HepG2 (cell line): Measurements from ENCODE around the gene CNTRL. TPM values are rescaled to one million over a fixed set of nuclear protein-coding genes. Genes with fewer than 3 reads are reported as not detected.
A peak's percentile ranks its signal among the peaks of the same experiment; 100 is the strongest.

Experiments used
- CHCHD3 ChIP-seq: sonication (generic); formaldehyde crosslinking; IDR thresholded peaks from 2 replicates; pipeline ENCODE4 v1.8.0; 2022; ENCODE audit warnings: mild to moderate bottlenecking, missing genetic modification reagents, moderate library complexity
- DR1 ChIP-seq: sonication (generic); formaldehyde crosslinking; IDR thresholded peaks from 2 replicates; pipeline ENCODE4 v1.8.0; 2021; ENCODE audit warnings: mild to moderate bottlenecking, missing genetic modification reagents, inconsistent platforms
- JUNB ChIP-seq: sonication (generic); formaldehyde crosslinking; IDR thresholded peaks from 2 replicates; pipeline ENCODE4 v1.8.0; 2022; ENCODE audit warnings: missing genetic modification reagents, mild to moderate bottlenecking, borderline replicate concordance
- NCOR1 ChIP-seq: fragments of 200-600 bp; sonication (generic); IDR thresholded peaks from 2 replicates; pipeline ENCODE4 v1.7.0; 2017; ENCODE audit warnings: antibody characterized with exemption, low read length, borderline replicate concordance
- NFIB ChIP-seq: sonication (generic); formaldehyde crosslinking; IDR thresholded peaks from 2 replicates; pipeline ENCODE4 v1.9.0; 2021; ENCODE audit warnings: missing genetic modification reagents, mild to moderate bottlenecking, borderline replicate concordance
- NKX3-1 ChIP-seq: sonication (generic); formaldehyde crosslinking; IDR thresholded peaks from 2 replicates; pipeline ENCODE4 v1.5.0; 2020; ENCODE audit warnings: missing genetic modification reagents
- POLR2AphosphoS5 ChIP-seq: IDR thresholded peaks from 2 replicates; pipeline ENCODE4 v1.6.1; 2012; ENCODE audit warnings: low read depth, low read length
- REPIN1 ChIP-seq: sonication (generic); formaldehyde crosslinking; IDR thresholded peaks from 2 replicates; pipeline ENCODE4 v1.8.0; 2022; ENCODE audit warnings: missing genetic modification reagents, low read depth, mild to moderate bottlenecking, borderline replicate concordance
- RNF2 ChIP-seq: fragments of 450-650 bp; conservative IDR thresholded peaks from 2 replicates; pipeline ENCODE4 v1.6.1; 2016; ENCODE audit warnings: low read depth
- SRSF9 ChIP-seq: fragments of 200-400 bp; formaldehyde crosslinking; IDR thresholded peaks from 2 replicates; pipeline ENCODE4 v1.6.1; 2018; ENCODE audit warnings: borderline replicate concordance, mild to moderate bottlenecking, low read depth, low read length; ENCODE audit not compliant: insufficient read depth, poor library complexity, severe bottlenecking
- TAF15 ChIP-seq: fragments of 200-400 bp; formaldehyde crosslinking; IDR thresholded peaks from one replicate; pipeline ENCODE4 v1.6.1; 2018; ENCODE audit warnings: mild to moderate bottlenecking, low read depth, low read length; ENCODE audit not compliant: poor library complexity, severe bottlenecking
- ZC3H4 ChIP-seq: sonication (generic); formaldehyde crosslinking; IDR thresholded peaks from 2 replicates; pipeline ENCODE4 v1.4.0; 2020; ENCODE audit warnings: missing genetic modification reagents, borderline replicate concordance
- ZFYVE20 ChIP-seq: sonication (generic); formaldehyde crosslinking; IDR thresholded peaks from 2 replicates; pipeline ENCODE4 v1.8.0; 2023; ENCODE audit warnings: low read depth, mild to moderate bottlenecking, moderate library complexity, missing genetic modification reagents, borderline replicate concordance
- ZMYM4 ChIP-seq: sonication (generic); formaldehyde crosslinking; IDR thresholded peaks from 2 replicates; pipeline ENCODE4 v1.8.1; 2023; ENCODE audit warnings: mild to moderate bottlenecking, missing genetic modification reagents
- ZNF101 ChIP-seq: sonication (generic); formaldehyde crosslinking; IDR thresholded peaks from 2 replicates; pipeline ENCODE4 v1.4.0; 2020; ENCODE audit warnings: mild to moderate bottlenecking, low read depth, missing genetic modification reagents, borderline replicate concordance
- ZNF235 ChIP-seq: sonication (generic); formaldehyde crosslinking; IDR thresholded peaks from 2 replicates; pipeline ENCODE4 v1.8.1; 2023; ENCODE audit warnings: mild to moderate bottlenecking, missing genetic modification reagents, borderline replicate concordance
- ZNF292 ChIP-seq: sonication (generic); formaldehyde crosslinking; IDR thresholded peaks from 2 replicates; pipeline ENCODE4 v1.8.1; 2022; ENCODE audit warnings: mild to moderate bottlenecking, low read depth, missing genetic modification reagents, borderline replicate concordance
- ZNF547 ChIP-seq: sonication (generic); formaldehyde crosslinking; IDR thresholded peaks from 2 replicates; pipeline ENCODE4 v1.5.1; 2020; ENCODE audit warnings: mild to moderate bottlenecking, missing genetic modification reagents
- ZNF562 ChIP-seq: sonication (generic); formaldehyde crosslinking; IDR thresholded peaks from 2 replicates; pipeline ENCODE4 v1.8.0; 2022; ENCODE audit warnings: missing genetic modification reagents, borderline replicate concordance
- ZNF597 ChIP-seq: sonication (generic); formaldehyde crosslinking; IDR thresholded peaks from 2 replicates; pipeline ENCODE4 v1.5.0; 2020; ENCODE audit warnings: missing genetic modification reagents
- ZNF639 ChIP-seq: conservative IDR thresholded peaks from 2 replicates; pipeline ENCODE4 v1.6.1; 2018; ENCODE audit warnings: missing genetic modification reagents
- ZNF75D ChIP-seq: sonication (generic); formaldehyde crosslinking; IDR thresholded peaks from 2 replicates; pipeline ENCODE4 v1.8.1; 2023; ENCODE audit warnings: missing genetic modification reagents, mild to moderate bottlenecking, borderline replicate concordance
- ZNF780A ChIP-seq: sonication (generic); formaldehyde crosslinking; IDR thresholded peaks from 2 replicates; pipeline ENCODE4 v1.8.0; 2022; ENCODE audit warnings: mild to moderate bottlenecking, missing genetic modification reagents, moderate library complexity
- ZNF800 ChIP-seq: sonication (generic); formaldehyde crosslinking; IDR thresholded peaks from 2 replicates; pipeline ENCODE4 v1.4.0; 2020; ENCODE audit warnings: missing genetic modification reagents
- polyA plus RNA-seq, 8 experiments: library from polyadenylated mRNA; depleted of rRNA in 3 of 8; stranded (reverse) in 7 of 8; unstranded in 1 of 8; fragments of >200 nt; fragmentation: Illumina TruSeq in 4 of 8; extraction: Trizol in 4 of 8; gene quantifications; 2 replicates each; pipeline versions ENCODE4 v1.2.1 to v1.2.3, GENCODE V29; 2011 to 2016; ENCODE audit warnings: low read depth in 4 of 8, missing spikeins in 1 of 8, mixed read lengths in 1 of 8; ENCODE audit not compliant: insufficient read depth in 1 of 8
- total RNA-seq, 5 experiments: library from RNA; depleted of rRNA; stranded (reverse); fragments of >200 nt; fragmentation: Illumina TruSeq; extraction: Trizol; gene quantifications; 2 replicates each; pipeline ENCODE4 v1.2.3, GENCODE V29; 2016; ENCODE audit warnings: low read depth in 1 of 5

Gene CNTRL
- total and polyA plus RNA-seq, 2 of the 13 experiments (the other 11 are each of a cell fraction or from before 2014, with no cell fraction given) = 7.5 to 11.8 TPM

DNA sequence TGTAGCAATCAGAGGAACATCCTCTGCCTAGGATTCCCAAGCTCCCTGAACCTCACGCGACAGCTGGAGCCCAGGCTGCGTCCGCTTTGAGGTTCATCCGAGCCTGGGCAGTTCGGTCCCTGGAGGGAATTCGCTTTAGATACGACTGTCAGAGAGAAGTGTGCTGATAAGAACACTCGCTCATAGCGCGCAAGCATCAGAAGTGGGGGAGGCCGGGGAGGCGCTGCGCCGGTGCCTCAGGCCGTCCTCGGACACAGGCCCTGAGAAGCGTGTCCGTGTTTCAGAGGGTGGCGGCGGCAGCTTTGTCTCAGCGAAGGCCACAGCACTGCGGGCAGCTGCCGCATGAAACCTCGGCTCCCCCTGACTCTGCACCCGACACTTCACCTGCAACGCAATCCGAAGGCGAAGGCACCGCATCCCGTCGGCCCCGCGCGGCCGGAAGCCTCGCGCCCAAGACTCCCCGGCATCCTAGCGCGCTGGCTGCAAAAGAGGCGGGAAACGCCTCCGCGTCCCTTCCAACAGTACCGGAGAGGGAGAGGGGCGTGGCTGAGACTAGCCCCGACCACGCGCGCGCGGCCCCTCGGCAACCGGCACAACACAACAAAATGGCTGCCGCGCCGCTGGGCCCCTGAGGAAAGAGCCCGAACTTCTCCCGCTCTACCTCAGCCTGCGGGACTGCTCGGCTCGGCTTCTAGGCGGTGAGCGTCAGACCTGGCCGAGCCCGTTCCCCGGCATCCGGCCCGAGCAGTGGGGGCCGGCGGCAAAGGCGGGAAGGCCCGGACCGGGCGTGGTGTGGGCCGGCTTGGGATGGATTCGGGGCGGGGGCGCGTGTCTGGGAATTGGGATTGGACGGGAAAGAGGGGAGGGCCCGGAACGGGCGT is at the start of gene CNTRL (continued):
- TF ChIP-seq ZNF75D (CRISPR knock-in tag) (no peak; the same call in 1 of the 2 replicates), ZNF547 (CRISPR knock-in tag) (peak; percentile 97), ZNF800 (CRISPR knock-in tag) (peak; percentile 90), SRSF9 (no peak), ZNF639 (peak; percentile 91), ZNF780A (CRISPR knock-in tag) (0 out of 2 replicates have a peak, but pooled peaks have one; percentile 77), DR1 (CRISPR knock-in tag) (peak; percentile 80), CHCHD3 (CRISPR knock-in tag) (peak; percentile 90; the same call in 1 of the 2 replicates), ZNF562 (CRISPR knock-in tag) (peak; percentile 55; the same call in 1 of the 2 replicates), RNF2 (peak; percentile 98), REPIN1 (peak; percentile 97), ZFYVE20 (CRISPR knock-in tag) (0 out of 2 replicates have a peak, but pooled peaks have one; percentile 74), ZC3H4 (CRISPR knock-in tag) (no peak), ZNF292 (CRISPR knock-in tag) (0 out of 2 replicates have a peak, but pooled peaks have one; percentile 92), ZMYM4 (peak; percentile 93), TAF15 (no peak), ZNF235 (CRISPR knock-in tag) (no peak), ZNF101 (CRISPR knock-in tag) (peak; percentile 59; the same call in 1 of the 2 replicates), NFIB (no peak), NCOR1 (peak; percentile 51; the same call in 1 of the 2 replicates), JUNB (no peak; the same call in 1 of the 2 replicates), POLR2AphosphoS5 (peak; percentile 49; the same call in 1 of the 2 replicates), ZNF597 (CRISPR knock-in tag) (no peak), NKX3-1 (CRISPR knock-in tag) (peak; percentile 96)
